GM10266 (cell line): ENCODE data around the gene HEPACAM.

Experiments used
- DNase-seq: peaks from one replicate; pipeline ENCODE4 v3.0.0; 2012; ENCODE audit errors: extremely low spot score
- CTCF ChIP-seq: IDR thresholded peaks from 2 replicates; pipeline ENCODE4 v1.5.1; 2012; ENCODE audit warnings: mild to moderate bottlenecking, low read depth; ENCODE audit not compliant: control insufficient read depth, insufficient read depth; ENCODE audit errors: missing control alignments

The HEPACAM gene

GRCh38 chr11:124874571-124875255 lies 61.1 kb downstream of the HEPACAM start:
- TF ChIP-seq CTCF, result no peak
- no peak for DNase-seq

GRCh38 chr11:124873951-124874350 lies 61.9 kb downstream of the HEPACAM start:
- TF ChIP-seq CTCF, result no peak

GRCh38 chr11:124872741-124873140 lies 63.1 kb downstream of the HEPACAM start:
- TF ChIP-seq CTCF, result no peak

More at GRCh38 chr11:124873951-124874350, 61.9 kb downstream of the HEPACAM start:
- DNase-seq, result no peak

GRCh38 chr11:124872280-124872679 lies 63.6 kb downstream of the HEPACAM start:
- DNase-seq, result no peak
- no peak for TF ChIP-seq CTCF

More at GRCh38 chr11:124872741-124873140, 63.1 kb downstream of the HEPACAM start:
- no peak for DNase-seq

- no peak for DNase-seq
- TF ChIP-seq CTCF, result no peak
Observed at GRCh38 chr11:124870430-124870829, 65.4 kb downstream of the HEPACAM start.

- DNase-seq, result no peak
- TF ChIP-seq CTCF, result no peak
Observed at GRCh38 chr11:124869856-124870387, 65.9 kb downstream of the HEPACAM start.

- TF ChIP-seq CTCF, result no peak
- DNase-seq, result no peak
Observed at GRCh38 chr11:124869331-124869730, 66.5 kb downstream of the HEPACAM start.
